ENCODE results near the gene STPG3. TPM values are rescaled to one million over a fixed set of nuclear protein-coding genes. Genes with fewer than 3 reads are reported as not detected.
A peak's percentile ranks its signal among the peaks of the same experiment; 100 is the strongest.

The STPG3 gene
- total RNA-seq, 2 experiments from 2014 or later = not detected

GRCh38 chr9:137300567-137301080 is 49.5 kb downstream of the STPG3 start:
- H3K27me3 Mint-ChIP-seq (ENCODE audit: low read depth) = peaks cover 21% of the 10 kb centered on the region
- peaks cover 12% of the 10 kb centered on the region for H3K4me1 Mint-ChIP-seq (ENCODE audit: low read depth)
- H3K9me3 Mint-ChIP-seq = no peaks in the 10 kb centered on the region
- H3K4me3 Mint-ChIP-seq = peak overlapping the region; percentile 73
- intact Hi-C loops (cut with micrococcal nuclease) = loop anchor here (5.0 kb wide), 1 partner anchor 237 kb away; no protein-coding TSS in a partner anchor
- DNase-seq = no peak
- CTCF ChIA-PET = no interaction called here
- no peaks in the 10 kb centered on the region for H3K36me3 Mint-ChIP-seq (ENCODE audit: low read depth)
- no peak overlapping the region for H3K27ac Mint-ChIP-seq

- H3K36me3 Mint-ChIP-seq (ENCODE audit: low read depth) = no peaks in the 10 kb centered on the region
- H3K27ac Mint-ChIP-seq = no peak overlapping the region
- CTCF ChIA-PET = interaction anchor here (0.6 to 1.6 kb wide), 7 partner anchors 15 to 142 kb away, joined by 3 to 8 read pairs (median 5); partner anchors contain the start of genes EXD3 and NOXA1
- H3K4me3 Mint-ChIP-seq = peak overlapping the region; percentile 73
- intact Hi-C loops (cut with micrococcal nuclease) = loop anchor here (5.0 kb wide), 1 partner anchor 236 kb away; no protein-coding TSS in a partner anchor
- no peaks in the 10 kb centered on the region for H3K9me3 Mint-ChIP-seq
- H3K27me3 Mint-ChIP-seq (ENCODE audit: low read depth) = peaks cover 21% of the 10 kb centered on the region
- DNase-seq = no peak
- peaks cover 13% of the 10 kb centered on the region for H3K4me1 Mint-ChIP-seq (ENCODE audit: low read depth)
Observed at GRCh38 chr9:137301081-137301947, 50.2 kb downstream of the STPG3 start.

GRCh38 chr9:137302118-137302448 is 51.0 kb downstream of the STPG3 start, which contains the start of gene NRARP:
NRARP (minus strand) TSS chr9:137302271; CDS start chr9:137301928, 343 bp downstream.
- H3K9me3 Mint-ChIP-seq = no peaks in the 10 kb centered on the region
- peak; percentile 93 for DNase-seq
- intact Hi-C loops (cut with micrococcal nuclease) = loop anchor here (1.0 to 5.0 kb wide), 2 partner anchors 105 to 235 kb away; no protein-coding TSS in a partner anchor
- CTCF ChIA-PET = interaction anchor here (0.6 to 1.6 kb wide), 9 partner anchors 15 to 142 kb away, joined by 3 to 8 read pairs (median 5); partner anchors contain the start of genes EXD3 and NOXA1
- no peaks in the 10 kb centered on the region for H3K36me3 Mint-ChIP-seq (ENCODE audit: low read depth)
- H3K4me1 Mint-ChIP-seq (ENCODE audit: low read depth) = peaks cover 11% of the 10 kb centered on the region
- H3K4me3 Mint-ChIP-seq = peak within 1 kb of the TSS; percentile 73
- H3K27me3 Mint-ChIP-seq (ENCODE audit: low read depth) = peaks cover 15% of the 10 kb centered on the region
- no peak within 1 kb of the TSS for H3K27ac Mint-ChIP-seq

- H3K4me3 Mint-ChIP-seq = no peak overlapping the region
- no peaks in the 10 kb centered on the region for H3K9me3 Mint-ChIP-seq
- intact Hi-C loops (cut with micrococcal nuclease) = loop anchor here (1.0 to 5.0 kb wide), 2 partner anchors 105 to 235 kb away; no protein-coding TSS in a partner anchor
- H3K27me3 Mint-ChIP-seq (ENCODE audit: low read depth) = peaks cover 11% of the 10 kb centered on the region
- H3K27ac Mint-ChIP-seq = no peak overlapping the region
- DNase-seq = no peak
- no peaks in the 10 kb centered on the region for H3K36me3 Mint-ChIP-seq (ENCODE audit: low read depth)
- CTCF ChIA-PET = interaction anchor here (0.9 to 1.6 kb wide), 8 partner anchors 14 to 141 kb away, joined by 3 to 8 read pairs (median 4); partner anchors contain the start of genes EXD3 and NOXA1
- H3K4me1 Mint-ChIP-seq (ENCODE audit: low read depth) = peaks cover 11% of the 10 kb centered on the region
Observed at GRCh38 chr9:137302449-137303150, 51.5 kb downstream of the STPG3 start.

Other genes starting within 250 kb of the STPG3 start
- 1 to 10 TPM; 4.1 to 4.7 TPM for gene ABCA2, start 223.0 kb upstream of the STPG3 start, total RNA-seq
- gene FUT7, start 219.2 kb upstream of the STPG3 start, total RNA-seq = not detected
- 10 to 100 TPM; 14.2 to 15.9 TPM for gene NPDC1, start 205.1 kb upstream of the STPG3 start, total RNA-seq
- gene ENTPD2, start 197.2 kb upstream of the STPG3 start, total RNA-seq = not detected
- 1 to 10 TPM; 3.8 to 3.9 TPM for gene SAPCD2, start 180.7 kb upstream of the STPG3 start, total RNA-seq
- gene UAP1L1, start 173.8 kb upstream of the STPG3 start, total RNA-seq = 1 to 10 TPM; 2.6 to 3.4 TPM
- 10 to 100 TPM; 18.7 to 18.9 TPM for gene MAN1B1, start 164.3 kb upstream of the STPG3 start, total RNA-seq
- gene DPP7, start 136.6 kb upstream of the STPG3 start, total RNA-seq = 100 to 1,000 TPM; 162 to 167 TPM
- gene GRIN1, start 112.1 kb upstream of the STPG3 start, total RNA-seq = under 1 TPM in 1 of 2 experiments, not detected in 1; 0.35 TPM
- gene LRRC26, start 81.2 kb upstream of the STPG3 start, total RNA-seq = not detected
- not detected for gene TMEM210, start 79.2 kb upstream of the STPG3 start, total RNA-seq
- 10 to 100 TPM; 34.8 to 36.6 TPM for gene ANAPC2, start 62.7 kb upstream of the STPG3 start, total RNA-seq
- 10 to 100 TPM; 48.2 to 49.9 TPM for gene SSNA1, start 62.6 kb upstream of the STPG3 start, total RNA-seq
- gene TPRN, start 50.5 kb upstream of the STPG3 start, total RNA-seq = 1 to 10 TPM; 2.1 to 2.6 TPM
- gene TMEM203, start 45.6 kb upstream of the STPG3 start, total RNA-seq = 10 to 100 TPM; 21.8 to 23.2 TPM
- gene NDOR1, start 45.6 kb upstream of the STPG3 start, total RNA-seq = 10 to 100 TPM; 25.3 to 26.1 TPM
- gene RNF208, start 29.0 kb upstream of the STPG3 start, total RNA-seq = 1 to 10 TPM; 4.9 to 5.0 TPM
- gene CYSRT1, start 26.1 kb upstream of the STPG3 start, total RNA-seq = under 1 TPM; 0.17 to 0.26 TPM
- gene RNF224, start 23.8 kb upstream of the STPG3 start, total RNA-seq = not detected
- gene SLC34A3, start 20.4 kb upstream of the STPG3 start, total RNA-seq = not detected
- gene TUBB4B, start 10.0 kb upstream of the STPG3 start, total RNA-seq = 100 to 1,000 TPM; 193 to 196 TPM
- 10 to 100 TPM; 47.0 to 47.1 TPM for gene NELFB, start 4.0 kb downstream of the STPG3 start, total RNA-seq
- gene TOR4A, start 26.4 kb downstream of the STPG3 start, total RNA-seq = 1 to 10 TPM in 1 of 2 experiments, under 1 TPM in 1; 0.93 to 1.1 TPM
- gene NRARP, start 51.0 kb downstream of the STPG3 start, total RNA-seq = 1 to 10 TPM; 1.8 to 2.2 TPM
- gene EXD3, start 171.9 kb downstream of the STPG3 start, total RNA-seq = 10 to 100 TPM; 11.2 to 12.7 TPM
- gene NOXA1, start 172.1 kb downstream of the STPG3 start, total RNA-seq = 1 to 10 TPM; 1.0 to 1.2 TPM
- gene ENTPD8, start 190.1 kb downstream of the STPG3 start, total RNA-seq = not detected
- 10 to 100 TPM; 33.2 to 35.7 TPM for gene NSMF, start 208.0 kb downstream of the STPG3 start, total RNA-seq